ENCODE results near the gene CYP2S1. TPM values are rescaled to one million over a fixed set of nuclear protein-coding genes. Genes with fewer than 3 reads are reported as not detected.
A peak's percentile ranks its signal among the peaks of the same experiment; 100 is the strongest.
"Not testable (repeated sequence)": the region's sequence is repeated elsewhere in the genome, so short reads cannot be mapped to it uniquely, and the experiment has no call there.

CYP2S1 gene
- total RNA-seq, 1 donor from 2014 or later: 11.0 TPM

DNA sequence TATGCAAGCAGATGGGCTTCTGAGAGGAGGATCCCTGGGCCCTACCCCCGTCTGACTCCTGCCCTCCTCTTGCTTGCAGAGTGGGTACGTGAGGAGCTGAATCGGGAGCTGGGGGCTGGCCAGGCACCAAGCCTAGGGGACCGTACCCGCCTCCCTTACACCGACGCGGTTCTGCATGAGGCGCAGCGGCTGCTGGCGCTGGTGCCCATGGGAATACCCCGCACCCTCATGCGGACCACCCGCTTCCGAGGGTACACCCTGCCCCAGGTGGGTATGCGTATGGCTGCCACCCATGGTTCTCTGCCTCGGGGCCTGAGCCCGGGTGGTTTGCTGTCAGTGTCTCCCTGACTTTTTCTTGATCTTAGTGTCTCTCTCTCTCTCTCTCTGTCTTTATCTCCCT, 10.4 kb downstream of the CYP2S1 start:
- no peaks in the 10 kb centered on the region for H3K27me3 ChIP-seq (ENCODE audit: low read depth)
- H3K4me3 ChIP-seq: no peak overlapping the region
- no peak overlapping the region for H3K27ac ChIP-seq
- H3K4me1 ChIP-seq: no peaks in the 10 kb centered on the region
- H3K9me3 ChIP-seq: no peaks in the 10 kb centered on the region
- intact Hi-C loops (cut with DNase I): no loop called here
- TF ChIP-seq, protein P1, sequence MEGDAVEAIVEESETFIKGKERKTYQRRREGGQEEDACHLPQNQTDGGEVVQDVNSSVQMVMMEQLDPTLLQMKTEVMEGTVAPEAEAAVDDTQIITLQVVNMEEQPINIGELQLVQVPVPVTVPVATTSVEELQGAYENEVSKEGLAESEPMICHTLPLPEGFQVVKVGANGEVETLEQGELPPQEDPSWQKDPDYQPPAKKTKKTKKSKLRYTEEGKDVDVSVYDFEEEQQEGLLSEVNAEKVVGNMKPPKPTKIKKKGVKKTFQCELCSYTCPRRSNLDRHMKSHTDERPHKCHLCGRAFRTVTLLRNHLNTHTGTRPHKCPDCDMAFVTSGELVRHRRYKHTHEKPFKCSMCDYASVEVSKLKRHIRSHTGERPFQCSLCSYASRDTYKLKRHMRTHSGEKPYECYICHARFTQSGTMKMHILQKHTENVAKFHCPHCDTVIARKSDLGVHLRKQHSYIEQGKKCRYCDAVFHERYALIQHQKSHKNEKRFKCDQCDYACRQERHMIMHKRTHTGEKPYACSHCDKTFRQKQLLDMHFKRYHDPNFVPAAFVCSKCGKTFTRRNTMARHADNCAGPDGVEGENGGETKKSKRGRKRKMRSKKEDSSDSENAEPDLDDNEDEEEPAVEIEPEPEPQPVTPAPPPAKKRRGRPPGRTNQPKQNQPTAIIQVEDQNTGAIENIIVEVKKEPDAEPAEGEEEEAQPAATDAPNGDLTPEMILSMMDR (IDR thresholded peaks at IDR 0.05): no peak
- DNase-seq (no peak), ATAC-seq (peak in 1 of 2 donors; percentile 14)
- peaks cover 6% of the 10 kb centered on the region for H3K36me3 ChIP-seq

DNA sequence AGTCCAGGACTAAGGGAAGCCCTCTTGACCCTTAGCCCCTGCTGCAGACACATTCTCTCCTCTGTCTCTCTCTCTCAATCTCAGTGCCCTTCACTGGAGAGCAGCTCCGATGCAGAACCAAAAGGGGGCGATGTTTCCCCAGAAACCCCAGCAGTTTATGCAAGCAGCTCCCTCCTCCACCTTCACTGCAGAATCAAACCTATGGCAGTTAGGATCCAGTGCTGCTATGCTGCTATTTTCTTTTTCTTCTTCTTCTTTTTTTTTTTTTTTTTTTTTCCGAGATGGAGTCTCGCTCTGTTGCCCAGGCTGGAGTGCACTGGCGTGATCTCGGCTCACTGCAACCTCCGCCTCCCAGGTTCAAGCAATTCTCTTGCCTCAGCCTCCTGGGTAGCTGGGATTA, 11.3 kb downstream of the CYP2S1 start:
- H3K4me1 ChIP-seq; H3K27ac ChIP-seq; H3K4me3 ChIP-seq; intact Hi-C loops (cut with DNase I); H3K9me3 ChIP-seq; H3K36me3 ChIP-seq; H3K27me3 ChIP-seq (ENCODE audit: low read depth): not testable (repeated sequence)
- peak; percentile 78 for DNase-seq
- peak; percentile 92 to 96 for ATAC-seq
- TF ChIP-seq, protein P1 (IDR thresholded peaks at IDR 0.05): peak; percentile 88

- DNase-seq (no peak), ATAC-seq (no peak)
- Histone ChIP-seq H3K27ac (no peak overlapping the region), H3K36me3 (peaks cover 6% of the 10 kb centered on the region), H3K9me3 (no peaks in the 10 kb centered on the region), H3K4me1 (no peaks in the 10 kb centered on the region), H3K27me3 (ENCODE audit: low read depth) (no peaks in the 10 kb centered on the region), H3K4me3 (no peak overlapping the region)
- TF ChIP-seq, protein P1 (IDR thresholded peaks at IDR 0.05): no peak
- intact Hi-C loops (cut with DNase I): no loop called here
Observed at GRCh38 chr19:41205995-41206394, 13.0 kb downstream of the CYP2S1 start.

- DNase-seq: no peak
- Histone ChIP-seq H3K4me3 (no peak overlapping the region), H3K27me3 (ENCODE audit: low read depth) (no peaks in the 10 kb centered on the region), H3K4me1 (no peaks in the 10 kb centered on the region), H3K36me3 (peaks cover 6% of the 10 kb centered on the region), H3K9me3 (no peaks in the 10 kb centered on the region), H3K27ac (no peak overlapping the region)
- intact Hi-C loops (cut with DNase I): no loop called here
- no peak for ATAC-seq
- TF ChIP-seq, protein P1 (IDR thresholded peaks at IDR 0.05): no peak
Observed at GRCh38 chr19:41206456-41206855, 13.4 kb downstream of the CYP2S1 start.

DNA sequence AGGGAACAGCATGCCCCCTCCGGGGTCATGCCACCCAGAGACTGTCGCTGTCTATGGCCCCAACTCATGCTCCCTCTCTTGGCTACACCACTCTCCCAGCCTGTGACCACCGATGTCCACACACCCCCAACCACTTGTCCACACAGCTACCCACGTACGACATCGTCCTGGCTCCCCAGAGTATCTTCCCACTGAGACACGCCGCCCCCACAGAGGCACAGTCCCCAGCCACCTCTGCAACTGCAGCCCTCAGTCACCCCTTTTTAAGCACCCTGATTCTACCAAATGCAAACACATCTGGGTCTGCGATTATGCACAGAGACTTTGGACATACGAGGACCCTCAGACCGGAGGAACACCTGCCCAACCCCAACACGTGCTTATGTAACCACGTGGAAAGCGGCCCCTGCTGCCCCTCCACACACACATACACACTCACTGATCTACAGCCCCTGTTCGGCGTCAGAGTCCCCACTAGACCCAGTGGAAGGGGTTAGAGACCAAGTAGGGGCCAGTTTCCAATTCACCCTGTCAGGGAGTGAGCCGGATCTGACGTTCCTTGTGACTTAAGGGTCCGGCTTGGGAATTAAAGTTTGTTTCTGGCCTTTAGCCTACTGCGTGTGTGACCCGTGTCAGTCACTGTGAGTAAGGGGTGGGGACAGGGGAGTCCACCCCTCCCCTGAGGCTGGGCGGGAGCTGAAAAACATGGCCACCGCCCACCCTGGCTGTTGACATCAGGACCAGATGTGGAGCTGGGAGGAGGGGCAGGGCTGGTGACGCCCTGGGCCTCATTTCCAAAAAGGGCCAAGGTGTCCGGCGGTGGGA, 14.1 kb downstream of the CYP2S1 start:
- Histone ChIP-seq H3K27me3 (ENCODE audit: low read depth) (no peaks in the 10 kb centered on the region), H3K27ac (peak overlapping the region; percentile 33), H3K4me3 (no peak overlapping the region), H3K9me3 (no peaks in the 10 kb centered on the region), H3K36me3 (peaks cover 6% of the 10 kb centered on the region), H3K4me1 (no peaks in the 10 kb centered on the region)
- intact Hi-C loops (cut with DNase I): no loop called here
- TF ChIP-seq, protein P1 (IDR thresholded peaks at IDR 0.05): no peak
- peak; percentile 50 to 54 for ATAC-seq
- no peak for DNase-seq

Data from lower lobe of right lung (tissue), 2 donors.